Measurements from ENCODE around the gene FLNC.

The FLNC gene

GRCh38 chr7:128878226-128879105, 48.3 kb downstream of the FLNC start:
- DNase-seq (ENCODE audit: low read depth): no peak

GRCh38 chr7:128879461-128879938, 49.3 kb downstream of the FLNC start:
- DNase-seq (ENCODE audit: low read depth): no peak

- no peak for DNase-seq (ENCODE audit: low read depth)
Observed at GRCh38 chr7:128879939-128880746, 49.9 kb downstream of the FLNC start.

GRCh38 chr7:128880791-128881457, 50.7 kb downstream of the FLNC start:
- no peak for DNase-seq (ENCODE audit: low read depth)

- DNase-seq (ENCODE audit: low read depth): no peak
Observed at GRCh38 chr7:128881458-128882125, 51.4 kb downstream of the FLNC start.

GRCh38 chr7:128882134-128882533, 51.9 kb downstream of the FLNC start:
- no peak for DNase-seq (ENCODE audit: low read depth)

GRCh38 chr7:128883622-128884448, 53.6 kb downstream of the FLNC start:
- peak; percentile 80 for DNase-seq (ENCODE audit: low read depth)

- DNase-seq (ENCODE audit: low read depth): no peak
Observed at GRCh38 chr7:128884561-128885369, 54.6 kb downstream of the FLNC start.

- no peak for DNase-seq (ENCODE audit: low read depth)
Observed at GRCh38 chr7:128885370-128886187, 55.4 kb downstream of the FLNC start.

- no peak for DNase-seq (ENCODE audit: low read depth)
Observed at GRCh38 chr7:128886391-128887168, 56.4 kb downstream of the FLNC start.

- no peak for DNase-seq (ENCODE audit: low read depth)
Observed at GRCh38 chr7:128887169-128888038, 57.2 kb downstream of the FLNC start.

- DNase-seq (ENCODE audit: low read depth): no peak
Observed at GRCh38 chr7:128888039-128888755, 58.0 kb downstream of the FLNC start.

GRCh38 chr7:128888756-128889095, 58.5 kb downstream of the FLNC start:
- no peak for DNase-seq (ENCODE audit: low read depth)

- no peak for DNase-seq (ENCODE audit: low read depth)
Observed at GRCh38 chr7:128889121-128889520, 58.9 kb downstream of the FLNC start.

- DNase-seq (ENCODE audit: low read depth): no peak
Observed at GRCh38 chr7:128890306-128891109, 60.3 kb downstream of the FLNC start.
